ENCODE data around the gene ENC1. TPM values are rescaled to one million over a fixed set of nuclear protein-coding genes. Genes with fewer than 3 reads are reported as not detected.

ENC1 gene
- polyA plus RNA-seq, 6 donors from 2014 or later, result 3.3 to 10.3 (median 4.9) TPM

DNA sequence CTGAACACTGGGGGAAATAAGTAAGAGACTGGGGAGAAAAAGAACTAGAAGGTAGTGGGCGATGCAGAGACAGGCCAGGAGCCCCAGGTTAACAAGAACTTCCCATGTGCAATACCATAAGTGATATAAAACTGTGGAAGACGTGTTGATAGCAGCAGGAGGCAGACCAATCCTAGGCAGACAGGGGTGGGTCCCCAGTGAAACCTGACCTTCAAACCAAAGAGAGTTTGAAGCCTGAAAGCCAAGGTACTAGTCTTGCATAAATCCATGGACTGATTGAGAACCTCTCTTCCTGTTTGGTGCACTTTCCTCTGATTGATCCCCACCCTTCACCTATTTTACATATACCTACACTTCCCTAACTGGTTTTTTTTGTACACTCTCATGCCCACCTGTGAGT lies 29.3 kb upstream of the ENC1 start:
- peaks cover 0 to 3% of the 10 kb centered on the region in 2 donors for H3K36me3 Mint-ChIP-seq
- H3K27me3 Mint-ChIP-seq, result peaks cover 17 to 33% (median 27%) of the 10 kb centered on the region in 3 donors
- H3K4me3 Mint-ChIP-seq, result no peak overlapping the region
- H3K4me1 Mint-ChIP-seq, result no peaks in the 10 kb centered on the region
- no peak for ATAC-seq (ENCODE audit: low read depth in 2 of 2)
- no peak for DNase-seq
- no peak overlapping the region for H3K27ac Mint-ChIP-seq
- peaks cover 0 to 11% (median 8%) of the 10 kb centered on the region in 7 donors for H3K9me3 Mint-ChIP-seq

DNA sequence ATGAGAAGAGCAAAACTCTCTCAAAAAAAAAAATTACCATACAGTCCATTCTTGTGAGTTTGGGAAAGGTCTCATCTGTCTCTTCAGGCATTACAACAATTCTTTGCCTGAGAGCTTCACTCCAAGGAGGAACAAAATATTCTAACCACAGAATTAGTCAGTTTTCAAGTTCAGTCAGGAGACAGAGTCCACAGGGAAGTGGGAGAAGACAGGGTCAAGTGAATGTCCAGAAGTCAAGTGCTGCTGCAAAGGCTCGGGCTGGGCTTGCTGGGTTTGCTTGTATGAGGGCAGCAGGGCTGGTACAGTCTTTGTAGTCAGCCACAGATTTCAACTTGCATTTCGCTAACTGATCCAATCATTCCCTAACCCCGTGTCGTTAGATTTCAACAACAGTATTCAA lies 26.9 kb upstream of the ENC1 start:
- H3K4me1 Mint-ChIP-seq, result no peaks in the 10 kb centered on the region

DNA sequence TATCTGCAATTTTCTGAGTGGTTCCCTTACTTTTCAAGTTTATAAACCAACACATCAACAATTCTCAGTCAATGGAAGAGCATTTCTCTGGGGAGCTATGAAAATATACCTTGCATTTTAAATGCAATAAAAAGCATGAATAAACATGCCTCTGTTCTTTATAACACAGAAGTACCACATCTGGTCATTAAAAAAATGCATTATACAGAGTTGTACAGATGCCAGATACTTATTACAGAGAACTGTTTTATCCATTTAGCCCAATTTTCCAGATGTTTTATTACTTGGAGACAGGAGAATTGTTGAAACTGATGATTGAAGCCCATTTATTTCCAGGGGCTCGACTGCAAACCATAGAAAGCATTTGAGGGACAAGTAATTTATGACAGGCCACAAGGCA lies 25.3 kb upstream of the ENC1 start:
- ATAC-seq (ENCODE audit: low read depth in 2 of 2), result no peak
- Mint-ChIP-seq H3K27me3 (peaks cover 15 to 30% (median 25%) of the 10 kb centered on the region in 3 donors), H3K9me3 (peaks cover 0 to 11% (median 7%) of the 10 kb centered on the region in 7 donors), H3K4me1 (no peaks in the 10 kb centered on the region), H3K27ac (no peak overlapping the region), H3K4me3 (no peak overlapping the region), H3K36me3 (peaks cover 0 to 3% of the 10 kb centered on the region in 2 donors)
- DNase-seq, result no peak

More for the DNA sequence above, 26.9 kb upstream of the ENC1 start:
- H3K9me3 Mint-ChIP-seq, result peaks cover 0 to 11% (median 8%) of the 10 kb centered on the region in 7 donors
- peak overlapping the region in 1 of 6 donors; percentile 58 for H3K27ac Mint-ChIP-seq
- ATAC-seq (ENCODE audit: low read depth in 2 of 2) (no peak), DNase-seq (no peak)
- H3K27me3 Mint-ChIP-seq, result peaks cover 14 to 27% (median 26%) of the 10 kb centered on the region in 3 donors
- no peak overlapping the region for H3K4me3 Mint-ChIP-seq
- peaks cover 0 to 3% of the 10 kb centered on the region in 2 donors for H3K36me3 Mint-ChIP-seq

DNA sequence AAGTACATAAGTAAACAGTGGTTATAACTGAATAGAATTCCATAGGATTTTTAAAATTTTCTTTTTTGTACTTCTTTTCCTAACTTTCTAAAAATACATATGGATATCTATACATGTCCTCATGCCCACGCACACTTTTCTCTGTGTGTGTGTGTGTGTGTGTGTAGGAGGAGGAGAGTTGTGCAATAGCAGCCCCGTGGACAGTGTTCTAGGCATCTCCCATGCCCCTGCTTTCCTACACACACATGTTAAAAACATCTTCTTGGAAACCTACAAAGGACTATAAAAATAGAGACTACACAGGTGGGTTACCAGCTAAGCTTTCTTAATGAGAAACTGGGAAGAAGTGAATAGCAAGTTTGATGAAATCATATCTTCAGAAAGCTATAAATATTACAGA lies 24.7 kb upstream of the ENC1 start:
- ATAC-seq (ENCODE audit: low read depth in 2 of 2), result no peak
- Mint-ChIP-seq H3K4me3 (no peak overlapping the region), H3K27me3 (peaks cover 20 to 35% (median 25%) of the 10 kb centered on the region in 3 donors)

GRCh38 chr5:74664551-74664950 lies 24.0 kb upstream of the ENC1 start:
- H3K27me3 Mint-ChIP-seq, result peaks cover 15 to 35% (median 19%) of the 10 kb centered on the region in 3 donors
- H3K4me3 Mint-ChIP-seq, result no peak overlapping the region
- ATAC-seq (ENCODE audit: low read depth in 2 of 2) (no peak), DNase-seq (no peak)
- H3K27ac Mint-ChIP-seq, result no peak overlapping the region
- H3K4me1 Mint-ChIP-seq, result no peaks in the 10 kb centered on the region
- no peaks in the 10 kb centered on the region for H3K36me3 Mint-ChIP-seq
- peaks cover 0 to 2% (median 0%) of the 10 kb centered on the region in 7 donors for H3K9me3 Mint-ChIP-seq

More for the DNA sequence above, 24.7 kb upstream of the ENC1 start:
- Mint-ChIP-seq H3K9me3 (peaks cover 0 to 10% (median 5%) of the 10 kb centered on the region in 7 donors), H3K27ac (no peak overlapping the region), H3K4me1 (no peaks in the 10 kb centered on the region), H3K36me3 (peaks cover 0 to 3% of the 10 kb centered on the region in 2 donors)
- no peak for DNase-seq

DNA sequence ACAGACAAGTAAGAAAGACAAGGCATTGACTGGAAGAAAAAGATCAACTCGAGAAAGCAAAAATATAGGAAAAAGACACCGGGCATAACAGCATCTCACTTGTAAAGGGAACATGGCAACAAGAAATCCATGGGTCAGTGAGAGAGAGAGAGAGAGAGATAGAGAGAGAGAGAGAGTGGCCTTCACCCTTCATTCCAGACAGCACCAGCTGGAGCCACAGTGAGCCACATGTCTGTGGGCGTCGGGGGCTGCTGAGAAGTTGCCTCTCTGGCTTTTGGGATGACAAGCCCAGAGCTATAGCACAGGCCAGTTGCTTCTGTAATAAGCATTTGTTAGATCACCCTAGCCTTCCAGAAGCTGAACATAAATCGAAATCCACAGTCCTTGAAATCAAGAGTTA lies 20.3 kb upstream of the ENC1 start:
- no peaks in the 10 kb centered on the region for H3K36me3 Mint-ChIP-seq
- no peaks in the 10 kb centered on the region for H3K4me1 Mint-ChIP-seq
- ATAC-seq (ENCODE audit: low read depth in 2 of 2), result no peak
- DNase-seq, result no peak
- H3K27me3 Mint-ChIP-seq, result peaks cover 16 to 54% (median 22%) of the 10 kb centered on the region in 3 donors
- H3K4me3 Mint-ChIP-seq, result no peak overlapping the region
- peak overlapping the region in 1 of 6 donors; percentile 19 for H3K27ac Mint-ChIP-seq
- no peaks in the 10 kb centered on the region for H3K9me3 Mint-ChIP-seq

DNA sequence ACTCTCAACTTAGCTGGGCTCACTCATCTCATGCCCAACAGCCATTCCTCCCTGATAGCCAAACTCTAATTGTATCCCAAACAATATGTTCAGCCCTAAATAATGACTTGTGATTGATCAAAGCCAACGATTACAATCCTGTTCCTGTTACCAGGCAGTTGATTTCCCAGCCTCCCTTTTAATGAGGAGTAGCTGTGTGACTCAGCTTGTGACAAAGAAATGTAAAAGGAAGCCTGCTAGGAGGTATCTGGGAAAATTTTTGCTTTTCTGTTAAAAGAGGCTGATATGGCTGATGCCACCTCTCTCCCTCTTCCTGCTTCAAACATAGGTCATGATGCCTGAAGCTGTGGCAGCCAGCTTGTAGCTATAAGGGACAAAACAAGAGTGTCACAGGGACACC lies 19.6 kb upstream of the ENC1 start:
- Mint-ChIP-seq H3K4me1 (no peaks in the 10 kb centered on the region), H3K36me3 (no peaks in the 10 kb centered on the region), H3K27me3 (peaks cover 16 to 54% (median 22%) of the 10 kb centered on the region in 3 donors), H3K4me3 (no peak overlapping the region), H3K27ac (no peak overlapping the region), H3K9me3 (no peaks in the 10 kb centered on the region)
- no peak for DNase-seq
- ATAC-seq (ENCODE audit: low read depth in 2 of 2), result no peak

DNA sequence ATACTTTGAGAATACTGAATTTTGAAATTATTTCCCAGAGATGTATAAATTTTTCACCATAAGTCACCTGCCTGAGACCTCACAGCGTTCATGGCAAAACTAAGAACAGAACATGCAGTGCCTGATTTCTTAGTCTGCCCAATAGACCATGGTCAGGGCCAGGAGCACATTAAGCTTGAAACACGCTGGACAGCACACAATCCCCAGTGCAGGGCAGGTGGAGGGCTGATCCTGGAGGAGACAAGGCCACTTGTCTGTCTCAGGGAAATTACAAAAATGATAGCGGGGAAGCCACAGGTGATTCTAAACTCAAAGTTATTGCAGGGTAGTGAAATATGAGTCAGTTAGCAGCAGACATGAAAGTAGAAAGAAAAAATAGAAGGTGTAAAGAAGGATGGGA lies 18.6 kb upstream of the ENC1 start:
- no peaks in the 10 kb centered on the region for H3K4me1 Mint-ChIP-seq
- H3K36me3 Mint-ChIP-seq, result no peaks in the 10 kb centered on the region
- no peak overlapping the region for H3K4me3 Mint-ChIP-seq
- H3K27ac Mint-ChIP-seq, result no peak overlapping the region
- ATAC-seq (ENCODE audit: low read depth in 2 of 2) (no peak), DNase-seq (no peak)
- H3K9me3 Mint-ChIP-seq, result no peaks in the 10 kb centered on the region
- H3K27me3 Mint-ChIP-seq, result peaks cover 22 to 54% (median 24%) of the 10 kb centered on the region in 3 donors

DNA sequence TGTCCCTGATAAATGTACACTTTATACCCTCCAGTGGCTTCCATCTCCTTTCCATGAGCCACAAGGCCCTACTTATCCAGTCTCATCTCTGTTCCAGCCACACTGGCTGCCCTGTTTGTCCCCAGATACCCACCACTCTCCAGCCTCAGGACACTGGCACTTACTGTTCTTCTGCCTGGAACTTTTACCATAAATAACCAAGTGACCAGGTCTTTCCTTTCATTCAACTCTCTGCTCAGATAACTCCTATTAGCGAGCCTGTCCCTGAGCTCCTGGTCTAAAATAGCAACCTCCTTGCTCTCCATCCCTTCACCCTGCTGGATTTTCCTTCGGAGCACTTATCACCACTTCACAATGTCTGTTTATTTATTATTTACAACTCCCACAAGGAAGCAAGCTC lies 16.6 kb upstream of the ENC1 start:
- peaks cover 22 to 45% (median 24%) of the 10 kb centered on the region in 3 donors for H3K27me3 Mint-ChIP-seq
- H3K4me1 Mint-ChIP-seq, result no peaks in the 10 kb centered on the region
- no peak overlapping the region for H3K4me3 Mint-ChIP-seq
- H3K9me3 Mint-ChIP-seq, result no peaks in the 10 kb centered on the region
- H3K36me3 Mint-ChIP-seq, result no peaks in the 10 kb centered on the region
- DNase-seq, result no peak
- no peak for ATAC-seq (ENCODE audit: low read depth in 2 of 2)
- H3K27ac Mint-ChIP-seq, result peak overlapping the region in 2 of 6 donors; percentile 53 to 63

- peaks cover 14 to 34% (median 22%) of the 10 kb centered on the region in 3 donors for H3K27me3 Mint-ChIP-seq
- ATAC-seq (ENCODE audit: low read depth in 2 of 2), result no peak
- H3K4me3 Mint-ChIP-seq, result no peak overlapping the region
- no peaks in the 10 kb centered on the region for H3K4me1 Mint-ChIP-seq
- no peaks in the 10 kb centered on the region for H3K36me3 Mint-ChIP-seq
- no peak for DNase-seq
- no peaks in the 10 kb centered on the region for H3K9me3 Mint-ChIP-seq
- H3K27ac Mint-ChIP-seq, result no peak overlapping the region
These were observed 15.2 kb upstream of the ENC1 start for GRCh38 chr5:74655716-74656115.

- DNase-seq, result no peak
These were observed 14.7 kb upstream of the ENC1 start for GRCh38 chr5:74655206-74655605.

GRCh38 chr5:74653991-74654390 lies 13.5 kb upstream of the ENC1 start:
- no peaks in the 10 kb centered on the region for H3K9me3 Mint-ChIP-seq
- DNase-seq (no peak), ATAC-seq (ENCODE audit: low read depth in 2 of 2) (no peak)
- H3K36me3 Mint-ChIP-seq, result no peaks in the 10 kb centered on the region
- H3K4me3 Mint-ChIP-seq, result no peak overlapping the region
- no peak overlapping the region for H3K27ac Mint-ChIP-seq
- H3K27me3 Mint-ChIP-seq, result peaks cover 14 to 18% (median 17%) of the 10 kb centered on the region in 3 donors
- H3K4me1 Mint-ChIP-seq, result peaks cover 0 to 2% (median 0%) of the 10 kb centered on the region in 3 donors

More at GRCh38 chr5:74655206-74655605, 14.7 kb upstream of the ENC1 start:
- no peaks in the 10 kb centered on the region for H3K4me1 Mint-ChIP-seq
- peaks cover 17 to 29% (median 20%) of the 10 kb centered on the region in 3 donors for H3K27me3 Mint-ChIP-seq
- ATAC-seq (ENCODE audit: low read depth in 2 of 2), result no peak
- no peak overlapping the region for H3K4me3 Mint-ChIP-seq
- H3K36me3 Mint-ChIP-seq, result no peaks in the 10 kb centered on the region
- no peak overlapping the region for H3K27ac Mint-ChIP-seq
- no peaks in the 10 kb centered on the region for H3K9me3 Mint-ChIP-seq

DNA sequence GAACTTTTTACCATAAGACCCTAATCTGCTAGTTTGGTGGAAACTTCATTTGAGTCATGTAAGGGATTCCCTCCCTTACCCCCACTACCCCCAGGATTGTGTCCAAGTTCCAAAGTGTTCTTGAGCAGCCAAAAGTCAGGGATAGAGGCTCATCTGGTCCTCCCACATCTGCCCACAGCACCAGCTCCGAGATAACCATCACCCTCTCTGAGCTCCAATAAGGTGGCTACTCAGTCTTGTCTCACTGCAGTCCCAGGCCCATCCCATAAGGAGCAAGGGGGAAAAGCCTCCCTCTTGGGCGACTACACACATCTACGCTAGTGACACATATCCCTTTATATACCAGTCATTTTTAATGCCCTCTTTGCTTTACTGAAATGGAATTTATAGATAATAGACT lies 12.0 kb upstream of the ENC1 start:
- H3K27ac Mint-ChIP-seq, result no peak overlapping the region

DNA sequence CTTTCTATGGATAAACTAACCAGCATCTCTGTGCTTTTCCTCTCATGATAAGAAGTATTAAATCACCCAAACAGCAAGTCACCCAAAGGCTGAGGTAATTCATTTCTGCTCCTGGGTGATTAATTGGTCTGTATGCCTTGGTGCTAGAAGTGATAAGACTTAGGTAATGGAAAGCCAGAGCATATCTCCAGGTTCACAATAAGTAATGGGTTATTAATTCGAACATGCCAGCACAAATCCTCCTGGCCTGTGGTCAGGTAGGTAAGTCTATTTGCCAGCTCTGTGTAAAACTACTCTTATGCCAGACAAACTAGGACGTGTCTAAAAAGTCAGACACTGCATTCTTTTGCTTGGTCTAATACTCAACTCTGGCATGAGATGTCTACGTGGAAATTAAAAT lies 11.2 kb upstream of the ENC1 start:
- Mint-ChIP-seq H3K36me3 (no peaks in the 10 kb centered on the region), H3K27ac (no peak overlapping the region), H3K4me1 (peaks cover 0 to 4% (median 0%) of the 10 kb centered on the region in 3 donors), H3K4me3 (no peak overlapping the region), H3K27me3 (peaks cover 2 to 19% (median 11%) of the 10 kb centered on the region in 3 donors), H3K9me3 (no peaks in the 10 kb centered on the region)
- ATAC-seq (ENCODE audit: low read depth in 2 of 2) (no peak), DNase-seq (no peak)

More for the DNA sequence above, 12.0 kb upstream of the ENC1 start:
- no peaks in the 10 kb centered on the region for H3K9me3 Mint-ChIP-seq
- peaks cover 0 to 4% (median 0%) of the 10 kb centered on the region in 3 donors for H3K4me1 Mint-ChIP-seq
- no peak for DNase-seq
- no peaks in the 10 kb centered on the region for H3K36me3 Mint-ChIP-seq
- H3K4me3 Mint-ChIP-seq, result no peak overlapping the region
- ATAC-seq (ENCODE audit: low read depth in 2 of 2), result no peak
- peaks cover 10 to 20% (median 13%) of the 10 kb centered on the region in 3 donors for H3K27me3 Mint-ChIP-seq
